Activated naive CD8-positive, alpha-beta T cell treated with anti-CD3 and anti-CD28 coated beads for 36 hours (primary cell): ENCODE measurements around the gene TXNRD2. TPM values are rescaled to one million over a fixed set of nuclear protein-coding genes. Genes with fewer than 3 reads are reported as not detected.
A peak's percentile ranks its signal among the peaks of the same experiment; 100 is the strongest.

Experiments used
- DNase-seq: peaks from one replicate; pipeline ENCODE4 v3.0.0; 2021
- H3K27ac Mint-ChIP-seq: one replicate; pipeline ENCODE4 v1.8.0; 2022; ENCODE audit warnings: mild to moderate bottlenecking, moderate library complexity, mixed read lengths
- H3K27me3 Mint-ChIP-seq: one replicate; pipeline ENCODE4 v1.8.0; 2022; ENCODE audit warnings: mild to moderate bottlenecking, mixed read lengths
- H3K36me3 Mint-ChIP-seq: one replicate; pipeline ENCODE4 v1.8.0; 2021; ENCODE audit warnings: mild to moderate bottlenecking, mixed read lengths
- H3K4me1 Mint-ChIP-seq: one replicate; pipeline ENCODE4 v1.8.0; 2021; ENCODE audit warnings: mixed read lengths
- H3K4me3 Mint-ChIP-seq: one replicate; pipeline ENCODE4 v1.8.0; 2022; ENCODE audit warnings: mild to moderate bottlenecking, moderate library complexity, mixed read lengths
- H3K9me3 Mint-ChIP-seq: one replicate; pipeline ENCODE4 v1.8.0; 2022; ENCODE audit warnings: mixed read lengths
- total RNA-seq, 2 experiments: library from RNA; stranded (reverse); gene quantifications; one replicate each; pipeline ENCODE4 v1.2.3, GENCODE V29; 2021

Gene TXNRD2
- total RNA-seq, 2 experiments from 2014 or later, result 20.3 to 20.9 TPM

GRCh38 chr22:19847345-19847632 lies 94.3 kb downstream of the TXNRD2 start:
- H3K27me3 Mint-ChIP-seq, result no peaks in the 10 kb centered on the region
- peaks cover 25% of the 10 kb centered on the region for H3K36me3 Mint-ChIP-seq
- H3K4me1 Mint-ChIP-seq, result peaks cover 31% of the 10 kb centered on the region
- no peak for DNase-seq
- H3K27ac Mint-ChIP-seq, result no peak overlapping the region
- no peak overlapping the region for H3K4me3 Mint-ChIP-seq
- H3K9me3 Mint-ChIP-seq, result no peaks in the 10 kb centered on the region

- Mint-ChIP-seq H3K4me3 (no peak overlapping the region), H3K36me3 (peaks cover 21% of the 10 kb centered on the region), H3K9me3 (no peaks in the 10 kb centered on the region), H3K4me1 (peaks cover 28% of the 10 kb centered on the region), H3K27ac (no peak overlapping the region), H3K27me3 (no peaks in the 10 kb centered on the region)
- no peak for DNase-seq
Measured at GRCh38 chr22:19846620-19847344, 94.8 kb downstream of the TXNRD2 start.

- Mint-ChIP-seq H3K36me3 (peaks cover 15% of the 10 kb centered on the region), H3K27ac (peak overlapping the region; percentile 69), H3K4me3 (peak overlapping the region; percentile 37), H3K9me3 (no peaks in the 10 kb centered on the region), H3K27me3 (no peaks in the 10 kb centered on the region), H3K4me1 (peaks cover 22% of the 10 kb centered on the region)
- no peak for DNase-seq
Measured at GRCh38 chr22:19845054-19845722, 96.4 kb downstream of the TXNRD2 start.

GRCh38 chr22:19844377-19845053 lies 97.1 kb downstream of the TXNRD2 start:
- Mint-ChIP-seq H3K27me3 (no peaks in the 10 kb centered on the region), H3K27ac (peak overlapping the region; percentile 69), H3K4me3 (peak overlapping the region; percentile 37), H3K36me3 (peaks cover 17% of the 10 kb centered on the region), H3K4me1 (peaks cover 17% of the 10 kb centered on the region), H3K9me3 (no peaks in the 10 kb centered on the region)
- DNase-seq, result peak; percentile 22

- H3K27ac Mint-ChIP-seq, result no peak overlapping the region
- no peaks in the 10 kb centered on the region for H3K9me3 Mint-ChIP-seq
- H3K4me1 Mint-ChIP-seq, result peaks cover 17% of the 10 kb centered on the region
- no peaks in the 10 kb centered on the region for H3K27me3 Mint-ChIP-seq
- no peak overlapping the region for H3K4me3 Mint-ChIP-seq
- DNase-seq, result no peak
- H3K36me3 Mint-ChIP-seq, result peaks cover 17% of the 10 kb centered on the region
Measured at GRCh38 chr22:19843857-19844376, 97.7 kb downstream of the TXNRD2 start.

GRCh38 chr22:19843107-19843856 lies 98.3 kb downstream of the TXNRD2 start:
- Mint-ChIP-seq H3K27ac (no peak overlapping the region), H3K4me3 (no peak overlapping the region), H3K9me3 (no peaks in the 10 kb centered on the region), H3K27me3 (no peaks in the 10 kb centered on the region), H3K36me3 (peaks cover 16% of the 10 kb centered on the region), H3K4me1 (peaks cover 17% of the 10 kb centered on the region)
- DNase-seq, result no peak

GRCh38 chr22:19842393-19843106 lies 99.1 kb downstream of the TXNRD2 start:
- Mint-ChIP-seq H3K9me3 (no peaks in the 10 kb centered on the region), H3K27ac (no peak overlapping the region), H3K4me1 (peaks cover 21% of the 10 kb centered on the region), H3K27me3 (no peaks in the 10 kb centered on the region), H3K36me3 (peaks cover 9% of the 10 kb centered on the region), H3K4me3 (no peak overlapping the region)
- DNase-seq, result no peak

GRCh38 chr22:19841641-19842392 lies 99.8 kb downstream of the TXNRD2 start:
- H3K4me1 Mint-ChIP-seq, result peaks cover 22% of the 10 kb centered on the region
- H3K27me3 Mint-ChIP-seq, result no peaks in the 10 kb centered on the region
- H3K27ac Mint-ChIP-seq, result no peak overlapping the region
- peaks cover 2% of the 10 kb centered on the region for H3K36me3 Mint-ChIP-seq
- no peaks in the 10 kb centered on the region for H3K9me3 Mint-ChIP-seq
- no peak for DNase-seq
- H3K4me3 Mint-ChIP-seq, result no peak overlapping the region

- H3K27ac Mint-ChIP-seq, result no peak overlapping the region
- no peaks in the 10 kb centered on the region for H3K27me3 Mint-ChIP-seq
- peaks cover 23% of the 10 kb centered on the region for H3K4me1 Mint-ChIP-seq
- H3K36me3 Mint-ChIP-seq, result peaks cover 2% of the 10 kb centered on the region
- H3K4me3 Mint-ChIP-seq, result no peak overlapping the region
- no peaks in the 10 kb centered on the region for H3K9me3 Mint-ChIP-seq
- no peak for DNase-seq
Measured at GRCh38 chr22:19840955-19841640, 100.5 kb downstream of the TXNRD2 start.

GRCh38 chr22:19840059-19840458 lies 101.6 kb downstream of the TXNRD2 start:
- no peaks in the 10 kb centered on the region for H3K9me3 Mint-ChIP-seq
- peaks cover 20% of the 10 kb centered on the region for H3K4me1 Mint-ChIP-seq
- no peaks in the 10 kb centered on the region for H3K27me3 Mint-ChIP-seq
- no peak overlapping the region for H3K27ac Mint-ChIP-seq
- no peak for DNase-seq
- no peak overlapping the region for H3K4me3 Mint-ChIP-seq
- H3K36me3 Mint-ChIP-seq, result peaks cover 3% of the 10 kb centered on the region

- H3K27me3 Mint-ChIP-seq, result no peaks in the 10 kb centered on the region
- no peak for DNase-seq
- H3K4me3 Mint-ChIP-seq, result no peak overlapping the region
- H3K27ac Mint-ChIP-seq, result no peak overlapping the region
- H3K9me3 Mint-ChIP-seq, result no peaks in the 10 kb centered on the region
- peaks cover 21% of the 10 kb centered on the region for H3K4me1 Mint-ChIP-seq
- H3K36me3 Mint-ChIP-seq, result peaks cover 9% of the 10 kb centered on the region
Measured at GRCh38 chr22:19837915-19838314, 103.7 kb downstream of the TXNRD2 start.

- Mint-ChIP-seq H3K4me3 (no peak overlapping the region), H3K27me3 (no peaks in the 10 kb centered on the region), H3K36me3 (peaks cover 9% of the 10 kb centered on the region), H3K4me1 (peaks cover 28% of the 10 kb centered on the region), H3K27ac (no peak overlapping the region), H3K9me3 (no peaks in the 10 kb centered on the region)
- DNase-seq, result no peak
Measured at GRCh38 chr22:19836512-19836911, 105.1 kb downstream of the TXNRD2 start.

- H3K27ac Mint-ChIP-seq, result no peak overlapping the region
- no peak overlapping the region for H3K4me3 Mint-ChIP-seq
- no peaks in the 10 kb centered on the region for H3K9me3 Mint-ChIP-seq
- no peaks in the 10 kb centered on the region for H3K27me3 Mint-ChIP-seq
- peaks cover 7% of the 10 kb centered on the region for H3K36me3 Mint-ChIP-seq
- no peak for DNase-seq
- peaks cover 28% of the 10 kb centered on the region for H3K4me1 Mint-ChIP-seq
Measured at GRCh38 chr22:19834599-19834998, 107.0 kb downstream of the TXNRD2 start.
